Panc1 (cell line): ENCODE measurements around the gene CEMIP. TPM values are rescaled to one million over a fixed set of nuclear protein-coding genes. Genes with fewer than 3 reads are reported as not detected.

ENCODE experiments used
- ATAC-seq: fragments of 200-7000 bp; cut with Tn5 transposase; 2 replicates; pipeline ENCODE4 v1.9.1; 2020; ENCODE audit warnings: mild to moderate bottlenecking, moderate library complexity
- BruUV-seq: library from RNA; stranded (reverse); fragments of 400-500 nt; replicated peaks from 2 replicates; lab custom pipeline; 2021; lab: Mats Ljungman, UMichigan
- CTCF ChIA-PET: fragments of 300-600 bp; sonication (Branson Sonifier 250); formaldehyde crosslinking; loops from one replicate; lab custom pipeline; 2022; ENCODE audit warnings: antibody characterized with exemption; lab: Charles Lee
- POLR2A ChIA-PET: fragments of 300-600 bp; sonication (Branson Sonifier 250); formaldehyde crosslinking; loops from one replicate; lab custom pipeline; 2022; ENCODE audit warnings: antibody characterized with exemption; lab: Charles Lee
- DNase-seq: peaks from one replicate; pipeline ENCODE4 v3.0.0-alpha.2; 2010; ENCODE audit warnings: low read depth, low spot score
- H3K27ac ChIP-seq: 2 replicates; pipeline ENCODE4 v1.5.1; 2011; ENCODE audit warnings: mild to moderate bottlenecking, low read length, inconsistent platforms
- H3K27me3 ChIP-seq: fragments of 200-500 bp; sonication (Bioruptor generic); 2 replicates; pipeline ENCODE4 v1.6.0; 2014; ENCODE audit warnings: low read length, inconsistent platforms; ENCODE audit not compliant: control insufficient read depth, insufficient read depth
- H3K36me3 ChIP-seq: fragments of 200-500 bp; sonication (Bioruptor generic); 2 replicates; pipeline ENCODE4 v1.5.1; 2014; ENCODE audit warnings: inconsistent platforms, mild to moderate bottlenecking, low read length, moderate library complexity; ENCODE audit not compliant: control insufficient read depth, insufficient read depth
- H3K4me1 ChIP-seq: 2 replicates; pipeline ENCODE4 v1.5.1; 2011; ENCODE audit warnings: inconsistent platforms, mild to moderate bottlenecking, low read length, moderate library complexity; ENCODE audit not compliant: control insufficient read depth, insufficient read depth
- H3K4me3 ChIP-seq, 2 experiments: 2 replicates each; pipeline ENCODE4 v1.5.1; 2011 to 2012; ENCODE audit warnings: low read depth in 2 of 2, low read length in 2 of 2, mild to moderate bottlenecking in 2 of 2, inconsistent platforms in 1 of 2, moderate library complexity in 1 of 2
- H3K9me3 ChIP-seq: fragments of 200-500 bp; sonication (Bioruptor generic); 2 replicates; pipeline ENCODE4 v1.5.1; 2014; ENCODE audit warnings: low read depth, mild to moderate bottlenecking, inconsistent platforms, low read length, moderate library complexity; ENCODE audit not compliant: control insufficient read depth, insufficient read depth
- CTCF ChIP-seq: fragments of 450-650 bp; IDR thresholded peaks from 2 replicates; pipeline ENCODE4 v1.5.1; 2017; ENCODE audit warnings: mild to moderate bottlenecking
- POLR2AphosphoS5 ChIP-seq: IDR thresholded peaks from 2 replicates; pipeline ENCODE4 v1.6.1; 2012; ENCODE audit warnings: mild to moderate bottlenecking, low read depth, low read length, moderate library complexity
- REST ChIP-seq, 2 experiments: IDR thresholded peaks; 2 replicates each; pipeline ENCODE4 v1.6.1; 2011 to 2012; ENCODE audit warnings: low read depth in 2 of 2, control low read depth in 1 of 2, low read length in 1 of 2, mild to moderate bottlenecking in 1 of 2, moderate library complexity in 1 of 2; ENCODE audit not compliant: insufficient read depth in 1 of 2
- SIN3A ChIP-seq: IDR thresholded peaks from 2 replicates; pipeline ENCODE4 v1.6.1; 2012; ENCODE audit warnings: low read depth, mild to moderate bottlenecking, low read length, moderate library complexity, borderline replicate concordance; ENCODE audit not compliant: insufficient read depth
- TCF7L2 ChIP-seq: IDR thresholded peaks from 2 replicates; pipeline ENCODE4 v1.6.1; 2011; ENCODE audit warnings: mild to moderate bottlenecking, low read depth, low read length, inconsistent platforms
- in situ Hi-C: cut with HindIII; loops from 2 replicates; pipeline ENCODE4 v1.10.0; 2016; ENCODE audit warnings: low sequenced_read_pairs, low pct_unique_long_range_greater_than_20kb
- intact Hi-C: fragments of 100-400 bp; cut with micrococcal nuclease; formaldehyde crosslinking; loops from one replicate; pipeline ENCODE4 v1.10.0; 2022; ENCODE audit not compliant: unreplicated experiment
- total RNA-seq: library from RNA; stranded (reverse); gene quantifications from one replicate; pipeline ENCODE4 v1.2.1, GENCODE V29; 2021; ENCODE audit not compliant: unreplicated experiment

Gene CEMIP
- total RNA-seq, 1 experiment from 2014 or later = 0.46 TPM

DNA sequence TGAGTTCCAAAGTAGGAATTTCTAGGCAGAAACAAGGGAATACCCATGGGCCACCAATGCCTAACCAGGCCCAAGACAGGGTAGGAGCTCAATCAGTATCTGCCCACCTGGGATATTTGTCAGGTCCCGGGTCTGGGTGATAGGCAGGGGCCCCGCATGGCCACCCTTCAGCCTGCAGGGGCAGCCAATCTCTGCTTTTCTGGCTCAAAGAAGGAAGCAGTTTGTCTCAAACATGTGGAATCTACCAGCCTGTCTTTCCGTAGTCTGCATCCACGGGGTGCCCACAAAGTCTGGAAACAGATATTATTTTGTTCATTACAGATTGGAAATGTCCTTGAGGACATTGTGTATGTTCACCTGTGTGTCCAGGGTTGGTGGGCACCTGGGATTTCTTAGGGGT lies 56.2 kb downstream of the CEMIP start:
- H3K27me3 ChIP-seq = no peaks in the 10 kb centered on the region
- DNase-seq = no peak
- no peak overlapping the region for H3K4me3 ChIP-seq
- in situ Hi-C loops (no loop called here), intact Hi-C loops (no loop called here)
- no TSS peak for BruUV-seq
- H3K27ac ChIP-seq = no peak overlapping the region
- CTCF ChIA-PET = interaction anchor here (0.6 kb wide), 1 partner anchor 76 kb away, joined by 6 read pairs; no protein-coding TSS in a partner anchor
- no peaks in the 10 kb centered on the region for H3K9me3 ChIP-seq
- no peaks in the 10 kb centered on the region for H3K4me1 ChIP-seq
- TF ChIP-seq REST (IDR thresholded peaks at IDR 0.05; ENCODE audit: insufficient read depth in 1 of 2, low read depth in 2 of 2, low read length in 1 of 2) = no peak
- no peaks in the 10 kb centered on the region for H3K36me3 ChIP-seq
- ATAC-seq = no peak
- POLR2A ChIA-PET = no interaction called here

- intact Hi-C loops = no loop called here
- no peaks in the 10 kb centered on the region for H3K27me3 ChIP-seq
- no peaks in the 10 kb centered on the region for H3K9me3 ChIP-seq
- H3K27ac ChIP-seq = no peak overlapping the region
- ChIA-PET POLR2A (no interaction called here), CTCF (no interaction called here)
- no TSS peak for BruUV-seq
- H3K4me3 ChIP-seq = no peak overlapping the region
- H3K4me1 ChIP-seq = no peaks in the 10 kb centered on the region
- in situ Hi-C loops = no loop called here
- DNase-seq (no peak), ATAC-seq (no peak)
- TF ChIP-seq SIN3A (no peak), CTCF (no peak), TCF7L2 (no peak), POLR2AphosphoS5 (no peak), REST (IDR thresholded peaks at IDR 0.05; ENCODE audit: insufficient read depth in 1 of 2, low read depth in 2 of 2, low read length in 1 of 2) (no peak)
- no peaks in the 10 kb centered on the region for H3K36me3 ChIP-seq
These were observed 57.1 kb downstream of the CEMIP start for GRCh38 chr15:80836223-80836622.
